H1 (cell line): Measurements from ENCODE around the gene PCDHGB1. TPM values are rescaled to one million over a fixed set of nuclear protein-coding genes. Genes with fewer than 3 reads are reported as not detected.
"Not testable (repeated sequence)": the region's sequence is repeated elsewhere in the genome, so short reads cannot be mapped to it uniquely, and the experiment has no call there.

Experiments
- CTCF ChIA-PET: fragments of 300-600 bp; sonication (Branson Sonifier 250); formaldehyde crosslinking; loops from one replicate; lab custom pipeline; 2021; ENCODE audit not compliant: partially characterized antibody; lab: Charles Lee
- POLR2A ChIA-PET: fragments of 300-600 bp; sonication (Branson Sonifier 250); formaldehyde crosslinking; loops from one replicate; lab custom pipeline; 2021; ENCODE audit warnings: inconsistent platforms; ENCODE audit not compliant: partially characterized antibody; lab: Charles Lee
- DNase-seq, 2 experiments: peaks; one replicate each; pipeline versions ENCODE4 v3.0.0 to v3.0.0-alpha.2; 2010 to 2022; ENCODE audit warnings: low spot score in 2 of 2, low read depth in 1 of 2, mixed read lengths in 1 of 2
- FAIRE-seq: peaks from 2 replicates; lab custom pipeline; 2011; peaks lifted over from hg19 to GRCh38; lab: Jason Lieb, UNC
- H2AFZ ChIP-seq: 2 replicates; pipeline ENCODE4 v1.8.1; 2012; ENCODE audit warnings: low read length, inconsistent platforms
- H2AK5ac ChIP-seq: 2 replicates; pipeline ENCODE4 v1.6.1; 2013; ENCODE audit warnings: low read depth, low read length
- H2BK120ac ChIP-seq: replicated peaks from 2 replicates; pipeline ENCODE3; 2013; ENCODE audit warnings: low read depth, low read length, inconsistent platforms
- H2BK12ac ChIP-seq: 2 replicates; pipeline ENCODE4 v1.6.1; 2013; ENCODE audit warnings: low read depth, low read length
- H2BK15ac ChIP-seq: 2 replicates; pipeline ENCODE4 v1.6.1; 2013; ENCODE audit warnings: low read length
- H2BK20ac ChIP-seq: 2 replicates; pipeline ENCODE4 v1.6.1; 2013; ENCODE audit warnings: low read length
- H2BK5ac ChIP-seq: 2 replicates; pipeline ENCODE4 v1.6.1; 2013; ENCODE audit warnings: low read depth, low read length
- H3K14ac ChIP-seq: 2 replicates; pipeline ENCODE4 v1.6.1; 2013; ENCODE audit warnings: inconsistent platforms; ENCODE audit not compliant: insufficient read length
- H3K18ac ChIP-seq: 2 replicates; pipeline ENCODE4 v1.6.1; 2013; ENCODE audit warnings: low read length; ENCODE audit errors: extremely low read depth
- H3K23ac ChIP-seq: 2 replicates; pipeline ENCODE4 v1.6.1; 2013; ENCODE audit warnings: inconsistent platforms; ENCODE audit not compliant: insufficient read length
- H3K23me2 ChIP-seq: 2 replicates; pipeline ENCODE4 v1.6.1; 2013; ENCODE audit warnings: low read depth, low read length
- H3K27ac ChIP-seq: 2 replicates; pipeline ENCODE4 v1.6.1; 2011; ENCODE audit warnings: low read depth, low read length, inconsistent platforms
- H3K27me3 ChIP-seq, 4 experiments: replicated peaks in 1 of 4; 1 replicate in 1 of 4; 2 replicates in 3 of 4; pipeline versions ENCODE4 v1.6.1 to v1.8.1; 2011 to 2013; ENCODE audit warnings: low read length in 3 of 4, mild to moderate bottlenecking in 3 of 4, inconsistent platforms in 2 of 4, mixed read lengths in 2 of 4, moderate library complexity in 1 of 4; ENCODE audit not compliant: control insufficient read depth in 3 of 4, insufficient read depth in 3 of 4; ENCODE audit errors: extremely low read depth in 1 of 4
- H3K36me3 ChIP-seq, 4 experiments: 2 replicates each; pipeline versions ENCODE4 v1.6.1 to v1.8.1; 2011 to 2013; ENCODE audit warnings: mild to moderate bottlenecking in 4 of 4, low read length in 3 of 4, moderate library complexity in 2 of 4, control low read depth in 1 of 4, inconsistent platforms in 1 of 4; ENCODE audit not compliant: insufficient read depth in 4 of 4, control insufficient read depth in 2 of 4
- H3K4ac ChIP-seq: replicated peaks from 2 replicates; pipeline ENCODE3; 2013; ENCODE audit warnings: low read length, low read depth, mixed read lengths, inconsistent platforms; ENCODE audit not compliant: insufficient read length
- H3K4me1 ChIP-seq, 4 experiments: replicated peaks in 1 of 4; 1 replicate in 1 of 4; 2 replicates in 3 of 4; pipeline versions ENCODE4 v1.6.1 to v1.8.1; 2011 to 2013; ENCODE audit warnings: low read length in 3 of 4, inconsistent platforms in 2 of 4, mixed read lengths in 1 of 4; ENCODE audit not compliant: insufficient read depth in 4 of 4, control insufficient read depth in 3 of 4
- H3K4me2 ChIP-seq, 2 experiments: 2 replicates each; pipeline versions ENCODE4 v1.6.1 to v1.8.1; 2011 to 2013; ENCODE audit warnings: low read depth in 2 of 2, low read length in 2 of 2, control low read depth in 1 of 2, inconsistent platforms in 1 of 2, mild to moderate bottlenecking in 1 of 2; ENCODE audit not compliant: insufficient read depth in 1 of 2
- H3K4me3 ChIP-seq, 4 experiments: fragments of 200-600, 300-600 bp in 1 of 4; sonication (generic), shearing (Covaris generic), sonication (Bioruptor Twin) in 1 of 4; 2 replicates each; pipeline versions ENCODE4 v1.5.1 to v1.8.1; 2011 to 2016; ENCODE audit warnings: low read length in 4 of 4, low read depth in 3 of 4, control low read depth in 2 of 4, inconsistent platforms in 2 of 4, mild to moderate bottlenecking in 2 of 4, mixed read lengths in 1 of 4, moderate library complexity in 1 of 4; ENCODE audit not compliant: insufficient read depth in 2 of 4; ENCODE audit errors: extremely low read depth in 1 of 4
- H3K56ac ChIP-seq: replicated peaks from 2 replicates; pipeline ENCODE3; 2013; ENCODE audit warnings: low read depth, mild to moderate bottlenecking, mixed read lengths, low read length, inconsistent platforms; ENCODE audit not compliant: insufficient read length
- H3K79me1 ChIP-seq: 2 replicates; pipeline ENCODE4 v1.6.1; 2013; ENCODE audit warnings: low read depth, low read length, control low read depth
- H3K79me2 ChIP-seq, 2 experiments: 2 replicates each; pipeline versions ENCODE4 v1.6.1 to v1.8.1; 2012 to 2013; ENCODE audit warnings: low read length in 2 of 2, mild to moderate bottlenecking in 2 of 2, inconsistent platforms in 1 of 2; ENCODE audit not compliant: insufficient read depth in 2 of 2, control insufficient read depth in 1 of 2
- H3K9ac ChIP-seq, 4 experiments: replicated peaks in 1 of 4; 1 replicate in 1 of 4; 2 replicates in 3 of 4; pipeline versions ENCODE4 v1.6.1 to v1.8.1; 2011 to 2013; ENCODE audit warnings: low read depth in 3 of 4, low read length in 3 of 4, control low read depth in 2 of 4, mild to moderate bottlenecking in 2 of 4, moderate library complexity in 2 of 4, inconsistent platforms in 1 of 4; ENCODE audit errors: extremely low read depth in 1 of 4
- H3K9me3 ChIP-seq, 2 experiments: 2 replicates each; pipeline versions ENCODE4 v1.6.1 to v1.8.1; 2012 to 2013; ENCODE audit warnings: mild to moderate bottlenecking in 2 of 2, moderate library complexity in 2 of 2, control low read depth in 1 of 2, inconsistent platforms in 1 of 2, low read depth in 1 of 2, low read length in 1 of 2, mixed read lengths in 1 of 2; ENCODE audit not compliant: insufficient read depth in 2 of 2
- H4K20me1 ChIP-seq, 2 experiments: replicated peaks in 1 of 2; 2 replicates each; pipeline versions ENCODE3 to v1.8.1; 2011 to 2013; ENCODE audit warnings: inconsistent platforms in 2 of 2, low read length in 2 of 2, mild to moderate bottlenecking in 1 of 2; ENCODE audit not compliant: insufficient read depth in 2 of 2, control insufficient read depth in 1 of 2
- H4K5ac ChIP-seq: 2 replicates; pipeline ENCODE4 v1.6.1; 2013; ENCODE audit warnings: low read length, low read depth, mixed read lengths, inconsistent platforms; ENCODE audit not compliant: insufficient read length
- H4K8ac ChIP-seq: 2 replicates; pipeline ENCODE4 v1.8.0; 2013; ENCODE audit warnings: mild to moderate bottlenecking, moderate library complexity, low read length, inconsistent platforms; ENCODE audit not compliant: insufficient read depth; ENCODE audit errors: extremely low read depth
- H4K91ac ChIP-seq: replicated peaks from 2 replicates; pipeline ENCODE3; 2013; ENCODE audit warnings: low read length, mixed read lengths, inconsistent platforms; ENCODE audit not compliant: insufficient read length
- WGBS, 2 experiments: shearing (Covaris generic) in 1 of 2; methylation state at CpG; one replicate each; pipeline versions ENCODE4 v1.1.6 to v1.1.7; 2013 to 2015; ENCODE audit warnings: low lambda C conversion rate in 2 of 2, mixed read lengths in 2 of 2, inconsistent platforms in 1 of 2, low coverage in 1 of 2, missing lambda C conversion rate in 1 of 2; ENCODE audit not compliant: insufficient replicate concordance in 2 of 2, insufficient coverage in 1 of 2, insufficient read length in 1 of 2; ENCODE audit errors: extremely low coverage in 1 of 2, missing lambda C conversion rate in 1 of 2; 5-methylcytosine and 5-hydroxymethylcytosine counted together
- polyA plus RNA-seq, 7 experiments: library from polyadenylated mRNA; depleted of rRNA in 3 of 7; stranded (reverse) in 5 of 7; unstranded in 2 of 7; fragments of >200 nt in 5 of 7; fragments of 200-250 nt in 2 of 7; gene quantifications; 1 replicate in 5 of 7; 2 replicates in 1 of 7; 4 replicates in 1 of 7; pipeline versions ENCODE4 v1.2.1 to v1.2.3, GENCODE V29; 2011 to 2013; ENCODE audit warnings: missing spikeins in 2 of 7, mixed read lengths in 2 of 7
- total RNA-seq: library from RNA; stranded (reverse); fragmentation: NEBNext Ultra II Directional; extraction: Animal tissue kit (Norgen Biotek cat#: 25700); gene quantifications from 2 replicates; pipeline ENCODE4 v1.2.1, GENCODE V29; 2021

Gene PCDHGB1
- total and polyA plus RNA-seq, 2 of the 8 experiments (the other 6 are each of a cell fraction or from before 2014, with no cell fraction given) = 1.3 to 2.8 TPM

GRCh38 chr5:141346017-141346416 lies 3.9 kb upstream of the PCDHGB1 start:
- H3K27ac ChIP-seq, H3K4ac ChIP-seq, H3K79me2 ChIP-seq, H3K4me1 ChIP-seq, H4K91ac ChIP-seq, H3K27me3 ChIP-seq, H2AK5ac ChIP-seq, H3K79me1 ChIP-seq, H4K20me1 ChIP-seq, DNase-seq, H3K4me3 ChIP-seq, H2AFZ ChIP-seq, POLR2A ChIA-PET, H3K4me2 ChIP-seq, H3K56ac ChIP-seq, H3K9ac ChIP-seq, H3K23me2 ChIP-seq, FAIRE-seq, H3K14ac ChIP-seq, H3K36me3 ChIP-seq, H4K8ac ChIP-seq, H2BK120ac ChIP-seq, H2BK5ac ChIP-seq, H4K5ac ChIP-seq, H2BK20ac ChIP-seq, H3K23ac ChIP-seq, H2BK15ac ChIP-seq, H2BK12ac ChIP-seq, H3K18ac ChIP-seq: not testable (repeated sequence)
- WGBS, 2 experiments = 94% methylated on average over 18 of the region's 35 CpGs; no CpG with 5 or more reads in 1 of the 2 experiments
- H3K9me3 ChIP-seq = peaks cover 24 to 25% of the 10 kb centered on the region in 2 experiments
- CTCF ChIA-PET = interaction anchor here (1.3 to 3.8 kb wide), 7 partner anchors 10 to 122 kb away, joined by 3 to 15 read pairs (median 10); partner anchors contain the start of genes PCDHB14 and PCDHB15
